Trophoblast cell (in vitro differentiated cells and primary cell): ENCODE measurements around the gene TRAIP.

Experiments used
- DNase-seq, 2 donors: peaks; one replicate each; pipeline ENCODE4 v3.0.0-alpha.2; 2016
- H2AFZ ChIP-seq: 2 replicates; pipeline ENCODE4 v1.6.1; 2013; ENCODE audit warnings: low read length, moderate library complexity, mild to moderate bottlenecking; ENCODE audit not compliant: insufficient read depth, poor library complexity
- H2AK5ac ChIP-seq: 2 replicates; pipeline ENCODE4 v1.6.1; 2013; ENCODE audit warnings: mild to moderate bottlenecking, low read length
- H2BK120ac ChIP-seq: 2 replicates; pipeline ENCODE4 v1.6.1; 2013; ENCODE audit warnings: low read length, mild to moderate bottlenecking, moderate library complexity; ENCODE audit not compliant: insufficient read depth, poor library complexity
- H2BK12ac ChIP-seq: 2 replicates; pipeline ENCODE4 v1.6.1; 2013; ENCODE audit warnings: mild to moderate bottlenecking, low read length, moderate library complexity
- H2BK5ac ChIP-seq: 2 replicates; pipeline ENCODE4 v1.6.1; 2013; ENCODE audit warnings: low read length, low read depth, moderate library complexity, mild to moderate bottlenecking; ENCODE audit not compliant: poor library complexity
- H3K14ac ChIP-seq: 2 replicates; pipeline ENCODE4 v1.6.1; 2013; ENCODE audit warnings: mild to moderate bottlenecking, low read length
- H3K18ac ChIP-seq: 2 replicates; pipeline ENCODE4 v1.6.1; 2013; ENCODE audit warnings: mild to moderate bottlenecking, low read length
- H3K23ac ChIP-seq: 2 replicates; pipeline ENCODE4 v1.6.1; 2013; ENCODE audit warnings: low read length
- H3K27ac ChIP-seq: 2 replicates; pipeline ENCODE4 v1.5.1; 2013; ENCODE audit warnings: low read depth, mild to moderate bottlenecking, inconsistent platforms, low read length, moderate library complexity
- H3K27me3 ChIP-seq: 2 replicates; pipeline ENCODE4 v1.6.1; 2013; ENCODE audit warnings: inconsistent platforms, mild to moderate bottlenecking, low read length, moderate library complexity; ENCODE audit not compliant: insufficient read depth
- H3K36me3 ChIP-seq, 2 experiments: 1 replicate in 1 of 2; 2 replicates in 1 of 2; pipeline ENCODE4 v1.6.1; 2013; ENCODE audit warnings: low read length in 2 of 2, mild to moderate bottlenecking in 2 of 2, moderate library complexity in 1 of 2; ENCODE audit not compliant: insufficient read depth in 2 of 2, control insufficient read depth in 1 of 2
- H3K4ac ChIP-seq: 2 replicates; pipeline ENCODE4 v1.6.1; 2013; ENCODE audit warnings: low read depth, mild to moderate bottlenecking, low read length, moderate library complexity
- H3K4me1 ChIP-seq, 2 experiments: 1 replicate in 1 of 2; 2 replicates in 1 of 2; pipeline ENCODE4 v1.6.1; 2013; ENCODE audit warnings: low read length in 2 of 2, mild to moderate bottlenecking in 2 of 2, moderate library complexity in 1 of 2; ENCODE audit not compliant: insufficient read depth in 2 of 2, control insufficient read depth in 1 of 2
- H3K4me2 ChIP-seq: 2 replicates; pipeline ENCODE4 v1.6.1; 2013; ENCODE audit warnings: inconsistent platforms, mild to moderate bottlenecking, low read length, moderate library complexity
- H3K4me3 ChIP-seq: 2 replicates; pipeline ENCODE4 v1.5.1; 2013; ENCODE audit warnings: mild to moderate bottlenecking, low read depth, low read length, inconsistent platforms
- H3K79me1 ChIP-seq: one replicate; pipeline ENCODE4 v1.6.1; 2013; ENCODE audit warnings: low read length
- H3K79me2 ChIP-seq: 2 replicates; pipeline ENCODE4 v1.6.1; 2013; ENCODE audit warnings: low read length, mild to moderate bottlenecking; ENCODE audit not compliant: control insufficient read depth, insufficient read depth, poor library complexity
- H3K9ac ChIP-seq: 2 replicates; pipeline ENCODE4 v1.6.1; 2013; ENCODE audit warnings: mild to moderate bottlenecking, low read length
- H3K9me3 ChIP-seq: 2 replicates; pipeline ENCODE4 v1.6.1; 2013; ENCODE audit warnings: low read depth, mild to moderate bottlenecking, control low read depth, inconsistent platforms, low read length; ENCODE audit not compliant: insufficient read depth
- H4K12ac ChIP-seq: 2 replicates; pipeline ENCODE4 v1.6.1; 2013; ENCODE audit warnings: low read depth, mild to moderate bottlenecking, low read length, moderate library complexity
- H4K8ac ChIP-seq: 2 replicates; pipeline ENCODE4 v1.6.1; 2013; ENCODE audit warnings: low read depth, mild to moderate bottlenecking, low read length, moderate library complexity
- H4K91ac ChIP-seq: one replicate; pipeline ENCODE4 v1.6.1; 2013; ENCODE audit warnings: low read depth, mild to moderate bottlenecking, low read length, moderate library complexity
- WGBS: extraction: QIAGEN DNeasy Blood & Tissue Kit; methylation state at CpG from one replicate; pipeline ENCODE4 v1.1.7; 2013; ENCODE audit warnings: missing lambda C conversion rate; ENCODE audit not compliant: insufficient read length, insufficient coverage; ENCODE audit errors: extremely low coverage; 5-methylcytosine and 5-hydroxymethylcytosine counted together

The TRAIP gene

GRCh38 chr3:49791571-49791970 is 64.8 kb downstream of the TRAIP start:
- Histone ChIP-seq H3K9ac (no peak overlapping the region), H2BK5ac (no peak overlapping the region), H2BK12ac (no peak overlapping the region), H3K18ac (no peak overlapping the region), H3K79me1 (peaks cover 3% of the 10 kb centered on the region), H3K27me3 (no peaks in the 10 kb centered on the region), H2AFZ (no peak overlapping the region), H3K9me3 (peaks cover 13% of the 10 kb centered on the region), H4K91ac (no peak overlapping the region), H3K4me2 (no peak overlapping the region), H3K4me1 (peaks cover 10 to 22% of the 10 kb centered on the region in 2 experiments), H3K27ac (no peak overlapping the region), H3K4me3 (no peak overlapping the region), H2AK5ac (no peak overlapping the region), H2BK120ac (no peak overlapping the region), H4K12ac (no peak overlapping the region), H4K8ac (no peak overlapping the region), H3K79me2 (no peaks in the 10 kb centered on the region), H3K14ac (no peak overlapping the region), H3K23ac (no peak overlapping the region), H3K4ac (no peak overlapping the region), H3K36me3 (no peaks in the 10 kb centered on the region)
- no CpG with 5 or more reads among the region's 4 CpGs for WGBS
- DNase-seq = peak; percentile 16 to 58

- Histone ChIP-seq H3K4ac (no peak overlapping the region), H3K14ac (no peak overlapping the region), H3K27ac (no peak overlapping the region), H3K27me3 (no peaks in the 10 kb centered on the region), H3K79me2 (peaks cover 4% of the 10 kb centered on the region), H3K9me3 (peaks cover 13% of the 10 kb centered on the region), H3K4me3 (no peak overlapping the region), H3K79me1 (peaks cover 8% of the 10 kb centered on the region), H4K8ac (no peak overlapping the region), H3K4me1 (peaks cover 10 to 22% of the 10 kb centered on the region in 2 experiments), H2AK5ac (no peak overlapping the region), H3K36me3 (no peaks in the 10 kb centered on the region), H2BK5ac (no peak overlapping the region), H2BK120ac (no peak overlapping the region), H3K9ac (no peak overlapping the region), H4K12ac (no peak overlapping the region), H4K91ac (no peak overlapping the region), H2BK12ac (no peak overlapping the region), H2AFZ (no peak overlapping the region), H3K4me2 (no peak overlapping the region), H3K18ac (no peak overlapping the region), H3K23ac (no peak overlapping the region)
- no CpG with 5 or more reads among the region's 9 CpGs for WGBS
- peak in 1 of 2 donors; percentile 17 for DNase-seq
Observed at GRCh38 chr3:49790626-49791411, 65.5 kb downstream of the TRAIP start.

GRCh38 chr3:49788056-49788455 is 68.3 kb downstream of the TRAIP start:
- Histone ChIP-seq H3K14ac (no peak overlapping the region), H3K36me3 (peaks cover 7% of the 10 kb centered on the region in 2 experiments), H3K79me1 (peaks cover 8% of the 10 kb centered on the region), H2AK5ac (no peak overlapping the region), H2BK5ac (no peak overlapping the region), H3K4me1 (peaks cover 12 to 22% of the 10 kb centered on the region in 2 experiments), H3K4ac (no peak overlapping the region), H4K91ac (no peak overlapping the region), H2BK120ac (no peak overlapping the region), H3K4me2 (no peak overlapping the region), H2BK12ac (no peak overlapping the region), H3K18ac (no peak overlapping the region), H3K4me3 (no peak overlapping the region), H3K23ac (no peak overlapping the region), H4K12ac (no peak overlapping the region), H3K9ac (no peak overlapping the region), H4K8ac (no peak overlapping the region), H3K9me3 (peaks cover 11% of the 10 kb centered on the region), H2AFZ (no peak overlapping the region), H3K27ac (no peak overlapping the region), H3K27me3 (no peaks in the 10 kb centered on the region), H3K79me2 (peaks cover 9% of the 10 kb centered on the region)
- WGBS = no CpG with 5 or more reads among the region's 2 CpGs
- DNase-seq = no peak

GRCh38 chr3:49787536-49787935 is 68.8 kb downstream of the TRAIP start:
- H2AFZ ChIP-seq = no peak overlapping the region
- no peak overlapping the region for H2AK5ac ChIP-seq
- H3K79me1 ChIP-seq = peaks cover 8% of the 10 kb centered on the region
- no peak overlapping the region for H3K4me2 ChIP-seq
- H3K4me3 ChIP-seq = no peak overlapping the region
- no peak overlapping the region for H4K12ac ChIP-seq
- H3K27me3 ChIP-seq = no peaks in the 10 kb centered on the region
- WGBS = no CpG with 5 or more reads among the region's 5 CpGs
- no peak overlapping the region for H3K18ac ChIP-seq
- H3K14ac ChIP-seq = no peak overlapping the region
- no peak overlapping the region for H3K9ac ChIP-seq
- H4K8ac ChIP-seq = no peak overlapping the region
- no peak for DNase-seq
- H3K4ac ChIP-seq = no peak overlapping the region
- H4K91ac ChIP-seq = no peak overlapping the region
- no peak overlapping the region for H3K27ac ChIP-seq
- H3K36me3 ChIP-seq = peaks cover 7% of the 10 kb centered on the region in 2 experiments
- no peak overlapping the region for H3K23ac ChIP-seq
- peaks cover 9% of the 10 kb centered on the region for H3K79me2 ChIP-seq
- H2BK5ac ChIP-seq = no peak overlapping the region
- peaks cover 12 to 22% of the 10 kb centered on the region in 2 experiments for H3K4me1 ChIP-seq
- H2BK120ac ChIP-seq = no peak overlapping the region
- peaks cover 7% of the 10 kb centered on the region for H3K9me3 ChIP-seq
- no peak overlapping the region for H2BK12ac ChIP-seq
